Stimulated activated CD8-positive, alpha-beta memory T cell treated with anti-CD3 and anti-CD28 coated beads, Interleukin-2, amount 100 ng/mL, for 1 hour (primary cell): ENCODE results near the gene FAM186B.

Experiments
- DNase-seq, 2 donors: peaks; one replicate each; pipeline ENCODE4 v3.0.0-alpha.2; 2020; ENCODE audit warnings: low read depth in 2 of 2

The FAM186B gene

DNA sequence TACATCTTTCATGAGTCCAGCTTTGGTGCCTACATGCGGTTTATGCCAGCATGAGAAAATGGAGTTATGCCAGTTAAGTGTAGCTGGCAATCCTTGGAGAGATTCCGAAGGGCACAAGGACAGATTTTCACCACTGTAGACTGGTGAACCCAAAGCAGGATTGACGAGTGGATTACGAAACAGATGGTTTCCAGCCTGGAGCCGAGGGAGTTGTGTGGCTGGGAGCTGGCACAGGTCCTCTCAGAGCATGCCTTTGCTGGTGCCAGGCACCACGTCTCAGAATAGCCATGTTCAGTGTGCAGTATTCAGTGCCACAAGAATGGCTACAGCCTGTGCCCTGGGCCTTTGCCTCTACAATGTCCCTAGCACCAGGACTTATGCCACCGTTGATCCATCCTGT, 53.4 kb downstream of the FAM186B start:
- DNase-seq, result no peak

DNA sequence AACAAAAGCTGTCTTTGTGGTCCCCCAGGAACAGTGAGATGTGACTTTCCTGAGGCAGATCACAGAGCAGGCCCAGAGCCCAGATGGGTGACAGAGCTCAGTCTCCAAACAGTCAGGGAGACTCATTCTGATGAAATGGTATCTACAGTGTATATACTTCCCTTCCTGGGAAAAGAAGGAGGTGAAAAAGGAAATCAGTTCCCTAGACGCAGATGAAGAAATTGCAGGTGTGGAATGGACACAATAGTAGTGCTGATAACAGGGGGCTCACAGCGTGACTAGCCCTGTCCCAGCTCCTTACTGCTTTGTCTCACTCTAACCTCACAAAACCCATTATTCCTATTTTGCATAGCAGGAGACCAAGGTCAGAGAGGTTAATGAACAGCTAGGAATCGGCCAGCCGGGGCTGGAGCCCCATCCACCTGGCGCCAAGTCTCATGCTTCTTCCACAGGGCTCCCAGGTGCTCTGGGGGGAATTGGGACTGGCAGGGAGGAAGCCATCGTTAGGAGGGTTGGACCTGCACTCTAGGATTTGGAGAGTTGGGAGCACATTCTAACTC, 54.7 kb downstream of the FAM186B start:
- DNase-seq, result no peak

DNA sequence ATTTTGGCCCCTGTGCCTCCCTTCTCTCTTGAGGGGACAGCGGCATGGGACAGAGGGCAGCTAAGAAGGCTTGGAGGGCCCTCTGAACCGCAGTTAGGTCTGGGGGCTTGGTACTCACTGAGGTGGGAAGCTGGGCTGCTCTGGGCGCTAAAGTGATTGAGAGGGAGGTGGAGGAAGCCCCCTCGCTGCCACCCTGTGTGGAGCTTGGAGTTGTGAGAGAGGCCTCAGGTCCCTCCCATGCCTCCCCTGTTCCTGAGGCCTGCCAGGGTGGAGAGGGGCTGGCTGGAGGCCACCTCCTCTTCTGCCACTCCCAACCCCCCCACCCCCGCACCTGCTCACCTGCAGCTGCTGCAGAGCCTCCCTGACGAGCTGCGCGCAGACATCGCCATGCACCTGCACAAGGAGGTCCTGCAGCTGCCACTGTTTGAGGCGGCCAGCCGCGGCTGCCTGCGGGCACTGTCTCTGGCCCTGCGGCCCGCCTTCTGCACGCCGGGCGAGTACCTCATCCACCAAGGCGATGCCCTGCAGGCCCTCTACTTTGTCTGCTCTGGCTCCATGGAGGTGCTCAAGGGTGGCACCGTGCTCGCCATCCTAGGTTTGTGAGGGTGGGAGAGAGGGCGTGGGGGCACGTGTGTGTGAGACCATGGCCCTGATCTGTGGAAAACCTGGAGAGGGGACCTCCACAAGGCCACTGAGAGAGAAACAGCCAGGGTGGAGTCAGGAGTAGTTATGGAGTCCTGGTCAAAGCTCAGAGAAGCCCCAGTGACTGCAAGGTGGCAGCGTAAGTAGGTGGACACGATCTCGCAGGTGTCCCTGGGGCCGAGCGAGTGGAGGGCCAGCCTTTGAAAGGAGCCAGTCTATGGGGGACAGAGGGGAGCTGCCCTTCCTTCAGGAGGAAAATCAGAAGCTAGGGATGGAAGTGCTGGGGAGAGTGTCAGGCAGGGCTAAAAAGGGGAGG, 55.4 kb downstream of the FAM186B start:
- no peak for DNase-seq

DNA sequence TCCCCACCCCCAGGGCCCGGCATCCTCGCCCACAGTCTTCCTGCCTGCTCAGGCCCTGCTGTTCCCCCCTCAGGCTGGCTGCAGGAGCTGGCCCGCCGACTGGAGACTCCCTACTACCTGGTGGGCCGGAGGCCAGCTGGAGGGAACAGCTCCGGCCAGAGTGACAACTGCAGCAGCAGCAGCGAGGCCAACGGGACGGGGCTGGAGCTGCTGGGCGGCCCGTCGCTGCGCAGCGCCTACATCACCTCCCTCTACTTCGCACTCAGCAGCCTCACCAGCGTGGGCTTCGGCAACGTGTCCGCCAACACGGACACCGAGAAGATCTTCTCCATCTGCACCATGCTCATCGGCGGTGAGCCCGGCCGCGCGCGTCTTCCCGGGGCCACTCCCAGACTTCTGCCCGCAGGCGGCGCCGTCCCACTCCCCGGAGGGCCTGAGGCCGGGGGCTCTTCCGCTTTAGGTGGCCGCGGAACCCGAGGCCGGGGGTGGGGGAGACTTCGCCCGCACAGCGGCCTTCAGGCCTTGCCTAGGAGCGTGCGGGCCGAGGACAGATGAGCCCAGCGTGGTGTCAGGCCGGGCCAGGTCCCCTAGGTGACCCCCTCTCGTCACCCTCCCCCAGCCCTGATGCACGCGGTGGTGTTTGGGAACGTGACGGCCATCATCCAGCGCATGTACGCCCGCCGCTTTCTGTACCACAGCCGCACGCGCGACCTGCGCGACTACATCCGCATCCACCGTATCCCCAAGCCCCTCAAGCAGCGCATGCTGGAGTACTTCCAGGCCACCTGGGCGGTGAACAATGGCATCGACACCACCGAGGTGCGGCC, 56.4 kb downstream of the FAM186B start:
- DNase-seq, result no peak

DNA sequence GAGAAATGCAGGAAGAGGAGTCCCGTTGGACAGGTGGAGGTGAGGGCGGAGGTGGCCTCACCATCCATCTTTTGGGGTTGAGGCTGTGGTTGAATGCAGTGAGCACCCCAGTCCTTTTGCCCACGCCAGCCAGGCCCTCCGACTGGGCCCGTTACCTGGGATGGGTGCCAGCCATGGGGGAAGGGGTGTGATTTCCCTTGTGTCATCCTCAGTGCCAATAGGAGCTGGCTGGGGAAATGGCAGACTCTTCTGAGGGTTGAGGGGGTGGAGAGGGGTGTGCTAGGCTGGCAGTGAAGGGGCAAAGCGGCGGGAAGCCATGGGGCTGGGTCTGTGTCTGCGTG, 57.0 kb downstream of the FAM186B start:
- DNase-seq, result no peak

DNA sequence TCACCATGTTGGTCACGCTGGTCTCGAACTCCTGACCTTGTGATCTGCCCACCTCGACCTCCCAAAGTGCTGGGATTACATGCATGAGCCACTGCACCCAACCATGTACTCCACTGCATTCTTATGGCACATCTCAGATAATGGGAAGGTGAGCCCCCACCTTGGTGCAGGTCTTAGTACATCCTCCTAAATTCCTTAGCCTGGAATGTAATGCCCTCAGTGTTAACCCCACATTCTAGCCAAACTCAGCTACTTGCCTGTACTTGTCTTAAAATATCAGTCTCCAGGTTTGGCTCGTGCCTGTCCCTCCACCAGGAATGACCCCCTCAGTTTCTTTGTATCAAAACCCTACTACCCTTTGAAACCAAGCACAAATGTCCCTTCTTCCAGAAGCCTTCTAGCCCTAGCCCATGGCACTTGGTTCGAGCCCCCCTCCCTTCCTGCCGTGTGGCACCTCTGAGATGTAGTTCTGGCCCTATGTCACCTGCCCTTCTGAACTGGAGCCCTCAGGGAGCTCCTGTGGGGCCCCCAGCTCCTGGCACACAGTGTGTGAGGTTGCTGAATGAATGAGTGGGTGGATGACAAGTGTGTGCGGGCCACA, 58.2 kb downstream of the FAM186B start:
- no peak for DNase-seq

DNA sequence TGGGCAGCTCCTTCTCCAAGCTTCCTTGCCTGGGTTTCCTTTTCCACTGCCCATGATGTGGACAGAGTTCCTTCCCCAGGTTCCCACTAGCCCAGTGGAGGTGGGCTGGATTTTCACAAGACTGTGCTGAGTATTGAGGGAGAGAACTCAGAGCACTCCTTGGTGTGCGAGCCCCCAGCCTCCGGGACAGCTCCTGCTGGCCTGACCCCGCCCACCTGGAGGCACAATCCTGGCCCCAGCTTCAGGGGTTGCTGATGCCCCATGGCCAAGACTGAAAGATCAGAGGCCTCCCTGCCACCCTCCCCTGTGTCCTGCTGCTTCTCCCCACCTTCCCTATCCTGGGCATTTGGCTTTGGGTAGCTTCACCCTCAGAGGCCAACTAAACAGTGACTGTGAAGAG, 59.0 kb downstream of the FAM186B start:
- DNase-seq, result no peak

DNA sequence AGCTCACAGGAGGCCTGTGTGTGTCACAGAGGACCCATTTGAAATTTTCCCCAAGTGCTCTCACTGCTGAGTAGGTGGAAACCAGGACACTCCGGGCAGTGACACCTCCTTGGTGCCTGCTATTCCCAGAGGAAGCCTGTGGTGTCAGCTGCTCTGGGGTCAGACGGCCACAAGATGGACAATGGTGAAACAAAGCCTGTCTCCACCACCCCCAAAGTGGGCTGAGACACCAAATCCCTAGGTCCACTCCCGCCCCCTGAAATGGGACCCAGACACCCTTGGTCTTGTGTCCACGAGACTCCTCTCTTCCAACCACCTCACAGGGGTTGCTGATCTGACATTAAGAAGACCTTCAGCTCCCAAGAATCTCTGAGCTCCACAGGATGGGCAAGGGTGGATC, 59.6 kb downstream of the FAM186B start:
- DNase-seq, result no peak

DNA sequence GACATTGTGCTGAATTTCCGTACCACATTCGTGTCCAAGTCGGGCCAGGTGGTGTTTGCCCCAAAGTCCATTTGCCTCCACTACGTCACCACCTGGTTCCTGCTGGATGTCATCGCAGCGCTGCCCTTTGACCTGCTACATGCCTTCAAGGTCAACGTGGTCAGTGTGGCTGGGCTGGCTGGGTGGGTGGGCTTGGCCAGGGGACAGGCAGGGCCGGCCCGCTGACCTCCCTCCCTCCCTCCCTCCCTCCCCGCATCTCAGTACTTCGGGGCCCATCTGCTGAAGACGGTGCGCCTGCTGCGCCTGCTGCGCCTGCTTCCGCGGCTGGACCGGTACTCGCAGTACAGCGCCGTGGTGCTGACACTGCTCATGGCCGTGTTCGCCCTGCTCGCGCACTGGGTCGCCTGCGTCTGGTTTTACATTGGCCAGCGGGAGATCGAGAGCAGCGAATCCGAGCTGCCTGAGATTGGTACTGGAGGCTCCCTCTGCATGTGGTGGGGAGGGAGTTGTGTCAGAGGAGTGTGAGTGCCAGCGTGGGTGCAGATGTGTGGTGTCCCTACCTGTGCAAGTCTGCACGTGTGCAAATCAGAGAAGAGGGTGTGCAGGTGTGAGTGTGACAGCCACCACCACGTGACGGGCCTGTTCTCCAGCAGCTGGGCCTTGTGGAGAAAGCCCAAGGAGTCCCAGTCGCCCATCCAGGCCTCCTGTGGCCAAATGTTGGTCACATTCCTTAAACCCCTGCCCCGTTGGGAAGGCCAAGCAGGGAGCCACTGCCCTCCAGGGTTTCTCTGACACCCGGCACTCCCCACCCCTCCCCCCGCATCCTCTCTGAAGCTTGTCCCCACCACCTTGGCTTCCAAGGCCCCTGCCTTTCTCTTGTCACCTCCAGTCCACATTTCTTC, 61.3 kb downstream of the FAM186B start:
- no peak for DNase-seq

DNA sequence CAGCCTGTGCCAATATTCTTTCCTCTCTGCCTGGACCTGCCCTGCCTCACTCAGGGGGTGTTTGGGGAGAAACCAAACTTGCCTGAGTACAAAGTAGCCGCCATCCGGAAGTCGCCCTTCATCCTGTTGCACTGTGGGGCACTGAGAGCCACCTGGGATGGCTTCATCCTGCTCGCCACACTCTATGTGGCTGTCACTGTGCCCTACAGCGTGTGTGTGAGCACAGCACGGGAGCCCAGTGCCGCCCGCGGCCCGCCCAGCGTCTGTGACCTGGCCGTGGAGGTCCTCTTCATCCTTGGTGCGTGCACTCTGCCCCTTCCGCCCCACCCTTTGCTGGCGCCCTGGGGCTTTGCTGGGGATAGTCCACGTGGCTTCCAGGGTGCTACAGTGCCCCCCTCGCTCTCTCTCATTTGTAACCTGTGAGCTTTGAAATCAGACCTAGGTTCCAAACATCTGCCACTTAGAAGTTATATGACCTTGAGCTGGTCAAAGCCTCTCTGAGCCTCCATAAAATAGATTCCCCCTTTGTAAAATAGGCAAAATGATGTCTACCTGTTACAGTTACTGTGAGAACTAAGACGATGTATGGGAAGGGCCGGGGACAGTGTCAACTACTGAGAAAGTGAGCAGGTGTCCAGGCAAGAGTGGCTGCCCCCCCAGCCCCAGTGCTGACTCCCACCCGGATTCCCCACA, 62.1 kb downstream of the FAM186B start:
- no peak for DNase-seq

DNA sequence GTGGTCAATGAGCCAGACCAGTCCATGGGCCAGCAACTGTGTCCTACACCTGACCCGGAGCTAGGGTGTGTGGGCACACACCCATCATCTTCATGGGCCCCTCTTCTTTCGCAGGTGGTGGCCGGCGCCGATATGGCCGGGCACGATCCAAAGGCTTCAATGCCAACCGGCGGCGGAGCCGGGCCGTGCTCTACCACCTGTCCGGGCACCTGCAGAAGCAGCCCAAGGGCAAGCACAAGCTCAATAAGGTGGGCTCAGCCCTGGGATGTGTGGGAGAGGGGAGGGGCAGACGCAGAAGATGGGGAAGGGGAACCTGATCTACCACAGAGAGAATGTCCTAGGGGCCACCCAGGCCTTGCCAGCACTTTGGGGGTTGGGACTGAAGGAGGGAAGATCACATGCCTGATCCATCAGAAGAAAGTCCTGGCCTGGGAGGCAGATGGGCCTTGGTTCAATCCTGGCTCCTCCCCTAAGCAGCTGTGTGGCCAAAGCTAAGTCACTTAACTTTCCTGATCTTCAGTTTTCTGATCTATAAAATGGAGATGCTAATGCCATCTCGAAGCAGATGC, 62.8 kb downstream of the FAM186B start:
- no peak for DNase-seq

DNA sequence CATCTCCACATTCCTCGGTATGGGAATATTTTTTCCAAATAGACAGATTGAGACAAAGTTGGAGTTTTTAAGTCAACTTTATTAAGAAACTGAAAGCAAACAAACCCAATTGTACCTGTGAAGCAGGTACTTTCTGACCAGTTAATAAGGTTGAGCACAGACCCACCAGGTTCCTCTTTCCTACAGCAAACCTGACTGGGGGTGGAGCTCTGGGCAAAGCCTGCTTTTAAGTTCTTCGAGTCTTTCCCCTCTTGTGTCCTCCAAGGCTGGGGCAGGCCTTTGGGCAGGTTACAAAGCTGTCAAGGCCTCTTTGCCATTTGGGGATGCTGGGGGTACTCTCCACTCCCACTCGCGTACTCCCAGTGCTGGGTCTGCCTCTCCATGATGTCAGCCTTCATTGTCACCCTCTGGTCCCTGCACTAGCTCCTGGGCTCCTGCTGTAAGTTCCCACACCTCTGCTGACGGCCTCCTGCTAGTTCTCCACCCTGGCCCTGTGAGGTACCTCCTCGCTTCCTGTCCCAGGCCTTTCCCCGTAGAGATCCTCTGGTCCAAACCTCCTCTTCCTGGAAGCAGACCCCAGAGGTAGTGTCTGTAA, 63.4 kb downstream of the FAM186B start:
- DNase-seq, result no peak

DNA sequence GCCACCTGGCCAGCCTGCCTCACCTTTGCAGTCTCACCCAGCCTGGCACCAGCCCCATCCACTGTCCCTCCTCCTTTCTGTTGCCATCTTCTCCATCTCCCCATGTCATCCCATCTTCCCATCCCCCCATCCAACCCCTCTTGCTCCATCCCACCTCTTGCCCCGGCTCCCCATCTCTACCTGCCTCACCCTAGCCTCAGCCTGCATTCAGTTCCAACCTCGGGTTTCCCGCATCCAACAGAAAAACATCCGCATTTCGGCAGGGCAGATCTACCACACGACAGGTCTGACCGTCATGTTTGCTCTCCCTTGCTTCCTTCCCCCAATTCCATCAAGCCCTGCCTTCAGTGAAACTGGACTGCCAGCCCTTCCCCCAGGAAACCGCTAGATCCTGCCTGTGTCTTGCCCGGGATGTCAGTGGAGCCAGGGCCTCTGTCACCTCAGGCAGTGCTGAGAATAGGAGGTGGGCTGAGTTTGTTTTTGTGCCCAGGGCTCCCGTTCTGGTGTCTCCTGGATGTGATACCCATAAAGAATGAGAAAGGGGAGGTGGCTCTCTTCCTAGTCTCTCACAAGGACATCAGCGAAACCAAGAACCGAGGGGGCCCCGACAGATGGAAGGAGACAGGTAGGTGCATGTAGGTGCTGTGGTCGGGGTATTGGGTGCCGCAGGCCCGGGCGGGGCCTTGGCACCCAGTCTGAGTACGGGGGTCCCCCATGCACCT, 64.1 kb downstream of the FAM186B start:
- no peak for DNase-seq

DNA sequence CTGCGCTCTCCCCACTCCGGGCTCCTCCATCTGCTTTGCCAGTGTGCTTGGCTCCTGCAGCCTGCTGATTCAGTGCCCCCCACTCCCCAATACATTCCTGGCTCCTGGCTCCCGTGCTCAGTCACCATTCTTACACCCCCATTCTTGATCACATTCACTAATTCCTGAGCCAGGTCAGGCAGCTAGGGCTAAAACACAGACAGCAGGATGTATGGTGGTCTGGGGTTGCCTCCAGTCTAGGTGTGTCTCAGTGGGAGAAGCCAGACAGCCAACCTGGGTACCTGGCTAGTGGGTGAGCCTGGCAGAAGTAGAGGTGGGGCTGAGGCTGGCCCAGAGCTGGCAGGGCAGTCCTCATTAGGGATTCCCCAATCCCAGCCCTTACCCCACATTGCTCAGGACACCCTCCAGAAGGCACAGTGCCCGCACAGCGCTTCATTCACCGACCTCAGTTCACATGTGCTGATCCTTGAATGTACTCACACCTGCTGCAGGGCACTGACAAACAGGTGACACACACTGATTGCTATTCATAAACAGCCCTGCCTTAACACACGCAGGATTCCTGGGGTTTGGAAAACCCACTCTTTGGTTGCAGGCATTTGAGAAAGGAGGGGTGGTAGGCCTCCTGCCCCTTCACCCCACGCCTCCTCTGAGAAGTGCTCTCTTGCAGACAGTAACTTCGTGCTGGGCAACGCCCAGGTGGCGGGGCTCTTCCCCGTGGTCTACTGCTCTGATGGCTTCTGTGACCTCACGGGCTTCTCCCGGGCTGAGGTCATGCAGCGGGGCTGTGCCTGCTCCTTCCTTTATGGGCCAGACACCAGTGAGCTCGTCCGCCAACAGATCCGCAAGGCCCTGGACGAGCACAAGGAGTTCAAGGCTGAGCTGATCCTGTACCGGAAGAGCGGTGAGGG, 65.0 kb downstream of the FAM186B start:
- DNase-seq, result no peak

DNA sequence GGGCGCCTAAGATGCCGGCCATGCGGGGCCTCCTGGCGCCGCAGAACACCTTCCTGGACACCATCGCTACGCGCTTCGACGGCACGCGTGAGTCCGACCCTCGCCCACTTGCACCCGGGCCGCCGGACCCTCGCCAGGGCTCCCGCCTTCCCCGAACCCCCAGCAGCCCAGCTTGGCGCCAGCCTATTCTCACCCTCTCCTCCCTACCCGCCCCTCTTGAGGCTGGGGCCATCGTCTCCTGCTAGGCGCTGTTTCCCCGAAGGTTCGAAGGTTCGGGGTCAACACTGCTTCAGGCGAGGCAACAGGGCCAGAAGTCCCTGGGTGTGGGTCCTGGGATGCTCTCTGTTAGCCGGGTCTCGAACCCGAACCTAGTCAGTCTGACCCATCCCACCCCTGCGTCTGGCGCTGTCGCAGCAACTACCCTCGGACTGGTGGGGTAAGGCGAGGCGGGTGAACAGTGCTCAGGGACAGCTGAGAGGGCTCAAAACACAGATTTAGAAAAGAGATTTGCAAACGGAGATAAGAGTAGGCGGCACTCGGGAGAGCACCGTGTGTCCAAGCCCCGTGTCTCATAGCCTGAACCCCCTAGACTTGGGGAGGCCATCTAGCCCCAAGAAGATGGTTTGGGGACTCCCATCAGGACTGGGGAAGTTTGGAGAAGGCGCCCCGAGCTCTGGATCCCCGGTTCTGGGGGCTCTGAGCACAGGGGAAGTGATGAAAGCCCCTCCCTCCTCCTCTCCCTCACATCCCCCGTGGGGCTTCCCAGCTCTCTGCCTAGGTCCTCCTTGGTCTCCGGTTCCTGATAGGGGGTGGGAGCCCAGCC, 65.8 kb downstream of the FAM186B start:
- no peak for DNase-seq

DNA sequence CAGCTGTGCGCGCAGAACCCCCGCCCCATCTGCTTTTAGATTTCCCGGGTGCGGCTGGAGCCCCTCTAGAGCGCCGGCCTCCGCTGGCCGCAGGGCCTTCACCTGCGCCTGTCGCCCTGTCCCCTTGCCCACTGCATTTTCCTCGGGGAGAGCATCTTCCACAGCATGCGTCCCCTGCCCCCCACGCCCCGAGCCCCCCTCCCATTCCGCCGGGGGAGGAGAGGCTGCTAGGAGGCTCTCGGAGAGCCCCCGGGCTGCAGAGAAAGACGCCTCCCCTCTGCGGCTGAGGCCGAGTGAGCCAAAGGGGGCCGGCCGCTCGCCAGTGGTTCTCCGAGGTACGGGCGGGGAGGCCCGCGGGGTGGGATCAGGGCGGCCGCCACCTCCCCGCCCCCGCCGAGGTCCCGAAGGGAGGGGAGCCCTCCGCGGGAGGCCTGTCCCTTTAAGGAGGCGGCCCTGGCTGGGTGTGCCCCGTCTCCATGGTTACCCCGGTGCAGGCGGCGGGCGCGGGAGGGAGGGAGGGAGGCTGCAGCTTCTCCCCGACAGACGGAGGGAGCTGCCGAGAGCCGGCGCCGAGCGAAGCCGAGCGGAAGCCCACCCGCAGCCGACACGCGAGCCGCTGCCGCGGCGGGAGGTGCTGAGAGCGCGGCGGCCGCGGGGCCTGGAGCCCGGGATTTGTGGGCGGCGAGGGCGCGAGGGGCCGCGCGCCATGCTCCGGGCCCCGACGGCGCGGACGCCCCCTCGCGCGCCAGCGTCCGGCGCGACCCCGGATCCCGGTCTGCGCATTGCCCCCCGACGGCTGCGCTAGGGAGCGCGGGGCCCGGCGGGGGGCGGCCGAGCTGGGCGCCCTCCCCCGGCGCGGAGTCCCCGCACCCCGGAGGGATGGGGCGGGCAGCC, 66.7 kb downstream of the FAM186B start, which contains the start of gene KCNH3:
TSS of gene KCNH3 (plus strand) at position 521 of the 894 bp plus-strand sequence. CDS start 387 bp downstream, outside the sequence.
- DNase-seq, result peak; percentile 78 to 79
